ENCODE results near the gene NLGN3.
"Not testable (repeated sequence)": the region's sequence is repeated elsewhere in the genome, so short reads cannot be mapped to it uniquely, and the experiment has no call there.

NLGN3 gene

GRCh38 chrX:71170660-71171059 is 26.0 kb downstream of the NLGN3 start:
- DNase-seq (ENCODE audit: low spot score): no peak

DNA sequence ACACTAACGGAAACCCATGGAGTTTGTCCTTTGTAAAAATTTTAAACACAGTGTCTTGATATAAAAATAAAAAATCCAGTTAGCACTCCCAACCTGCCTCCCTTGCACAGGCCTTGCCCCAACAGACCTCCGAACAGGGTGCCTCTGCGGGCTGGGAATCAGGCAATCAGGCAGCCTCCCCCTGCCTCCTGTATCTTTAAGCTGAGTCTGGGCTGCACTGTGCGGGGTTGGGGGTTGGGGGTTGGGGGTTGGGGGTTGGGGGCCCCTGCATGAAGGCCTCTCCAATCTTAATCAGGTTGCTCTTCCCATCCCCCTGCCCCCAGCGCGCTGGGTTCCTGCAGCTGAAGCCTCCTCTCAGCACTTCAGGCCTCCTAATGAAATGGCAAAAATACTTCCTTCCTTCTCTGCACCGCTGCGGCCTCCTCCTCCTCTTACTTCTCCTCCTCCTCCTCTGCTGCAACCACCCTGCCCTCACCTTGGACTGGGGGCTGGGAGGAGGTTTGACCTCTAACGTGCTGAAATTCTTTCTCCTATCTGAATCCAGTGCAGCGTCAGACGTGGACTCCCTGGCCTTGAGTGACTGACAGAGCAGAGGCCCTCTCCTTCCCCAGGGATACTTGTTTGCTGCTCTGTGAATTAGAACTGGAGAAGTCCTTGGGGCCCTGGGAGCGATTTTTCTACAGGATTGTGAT is 26.6 kb downstream of the NLGN3 start:
- DNase-seq (ENCODE audit: low spot score): no peak

GRCh38 chrX:71173440-71173839 is 28.8 kb downstream of the NLGN3 start:
- DNase-seq (ENCODE audit: low spot score): no peak

GRCh38 chrX:71174795-71175194 is 30.2 kb downstream of the NLGN3 start:
- DNase-seq (ENCODE audit: low spot score): no peak

GRCh38 chrX:71175531-71175930 is 30.9 kb downstream of the NLGN3 start:
- no peak for DNase-seq (ENCODE audit: low spot score)

- no peak for DNase-seq (ENCODE audit: low spot score)
Observed at GRCh38 chrX:71177327-71177726, 32.7 kb downstream of the NLGN3 start.

GRCh38 chrX:71178908-71179307 is 34.3 kb downstream of the NLGN3 start:
- DNase-seq (ENCODE audit: low spot score): peak; percentile 48

- DNase-seq (ENCODE audit: low spot score): not testable (repeated sequence)
Observed at GRCh38 chrX:71180579-71181265, 36.1 kb downstream of the NLGN3 start.

- no peak for DNase-seq (ENCODE audit: low spot score)
Observed at GRCh38 chrX:71181558-71181909, 36.9 kb downstream of the NLGN3 start.

GRCh38 chrX:71181910-71182799 is 37.5 kb downstream of the NLGN3 start:
- DNase-seq (ENCODE audit: low spot score): peak; percentile 78

DNA sequence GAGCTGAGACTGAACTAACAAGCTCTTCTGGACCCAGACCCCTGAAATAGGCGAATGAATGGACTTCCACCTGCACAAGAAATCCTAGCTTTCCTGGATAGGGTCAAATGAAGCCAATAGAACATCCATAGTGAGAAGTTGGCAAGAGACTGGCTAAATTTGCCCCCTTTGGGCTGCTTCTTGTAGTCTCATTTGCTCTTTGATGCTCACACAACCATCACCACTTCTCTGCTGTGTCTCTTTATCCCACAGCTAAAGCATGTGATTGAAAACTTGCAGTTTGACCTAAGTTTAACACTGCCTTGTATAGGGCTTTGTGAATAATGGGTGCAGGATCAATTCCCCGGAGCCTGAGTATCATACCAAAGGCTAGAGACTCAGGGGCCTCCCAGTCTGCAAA is 38.2 kb downstream of the NLGN3 start:
- DNase-seq (ENCODE audit: low spot score): no peak

GRCh38 chrX:71183341-71183740 is 38.7 kb downstream of the NLGN3 start:
- no peak for DNase-seq (ENCODE audit: low spot score)

DNA sequence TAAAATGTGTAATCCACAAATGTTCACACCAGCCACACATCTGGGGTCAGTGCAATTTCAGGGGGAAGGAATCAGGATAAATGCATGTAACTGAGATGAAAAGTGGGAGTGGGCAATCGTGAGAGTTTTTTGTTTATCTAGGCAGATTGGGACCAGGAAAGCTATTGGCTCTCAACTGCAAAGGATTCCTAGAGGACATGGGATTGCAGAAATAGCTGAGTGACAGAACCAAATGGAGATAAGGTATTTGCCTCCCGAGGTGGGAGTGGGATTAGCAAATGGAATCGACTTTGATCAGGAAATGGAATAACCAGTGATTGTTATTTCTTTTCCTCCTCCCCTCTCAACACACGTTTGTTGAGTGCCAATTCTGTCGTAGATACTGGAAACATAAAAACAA is 39.5 kb downstream of the NLGN3 start:
- no peak for DNase-seq (ENCODE audit: low spot score)

DNA sequence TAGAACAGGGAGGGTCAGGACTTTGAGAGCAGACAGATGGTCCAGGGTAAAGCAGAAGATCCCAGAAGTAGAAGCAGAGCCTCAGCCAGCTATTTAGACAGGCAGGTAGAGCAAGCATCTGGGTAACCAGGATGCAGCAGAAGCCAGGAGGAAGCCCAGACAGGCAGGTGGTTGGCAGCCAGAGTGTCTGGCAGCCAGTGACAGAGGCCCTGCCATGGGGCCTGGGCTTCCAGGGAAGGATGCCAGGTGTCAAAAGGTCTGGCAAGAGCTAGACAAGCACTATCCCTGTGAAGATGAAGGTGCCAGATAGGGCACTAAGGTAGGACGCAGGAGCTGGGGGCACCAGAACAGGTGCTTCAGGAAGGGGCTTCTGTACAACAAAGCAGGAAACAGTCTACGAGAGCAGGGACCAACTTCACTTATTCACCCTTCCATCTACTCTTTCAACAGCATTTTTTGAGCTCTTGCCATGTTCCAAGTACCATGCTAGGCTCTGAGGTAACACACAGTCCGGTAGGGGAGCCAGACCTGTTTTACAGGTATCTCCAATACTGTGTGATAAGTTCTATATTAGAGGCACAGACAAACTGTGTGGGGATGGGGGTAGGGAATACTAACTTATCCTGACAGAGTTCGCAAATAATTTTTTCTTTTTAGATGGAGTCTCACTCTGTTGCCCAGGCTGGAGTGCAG is 40.3 kb downstream of the NLGN3 start:
- DNase-seq (ENCODE audit: low spot score): no peak

DNA sequence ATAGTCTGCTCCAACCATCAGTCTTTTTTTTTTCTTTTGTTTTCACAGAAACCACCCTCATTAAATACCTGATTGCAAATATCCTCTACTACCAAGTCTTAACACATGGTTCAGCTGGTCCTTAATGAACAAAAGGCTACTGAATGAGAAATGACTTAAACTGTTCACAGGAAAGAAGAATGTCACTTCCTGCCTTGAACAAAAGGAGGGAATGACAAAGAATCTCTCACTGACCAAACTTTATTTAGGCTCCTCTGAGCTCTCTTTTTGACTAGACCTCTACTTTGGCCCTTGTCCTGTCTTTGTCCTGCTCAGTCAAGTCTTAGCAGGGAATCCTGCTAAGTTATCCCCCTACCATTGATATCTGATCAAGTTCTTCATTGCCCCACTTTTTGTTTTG is 46.6 kb downstream of the NLGN3 start:
- DNase-seq (ENCODE audit: low spot score): no peak

DNA sequence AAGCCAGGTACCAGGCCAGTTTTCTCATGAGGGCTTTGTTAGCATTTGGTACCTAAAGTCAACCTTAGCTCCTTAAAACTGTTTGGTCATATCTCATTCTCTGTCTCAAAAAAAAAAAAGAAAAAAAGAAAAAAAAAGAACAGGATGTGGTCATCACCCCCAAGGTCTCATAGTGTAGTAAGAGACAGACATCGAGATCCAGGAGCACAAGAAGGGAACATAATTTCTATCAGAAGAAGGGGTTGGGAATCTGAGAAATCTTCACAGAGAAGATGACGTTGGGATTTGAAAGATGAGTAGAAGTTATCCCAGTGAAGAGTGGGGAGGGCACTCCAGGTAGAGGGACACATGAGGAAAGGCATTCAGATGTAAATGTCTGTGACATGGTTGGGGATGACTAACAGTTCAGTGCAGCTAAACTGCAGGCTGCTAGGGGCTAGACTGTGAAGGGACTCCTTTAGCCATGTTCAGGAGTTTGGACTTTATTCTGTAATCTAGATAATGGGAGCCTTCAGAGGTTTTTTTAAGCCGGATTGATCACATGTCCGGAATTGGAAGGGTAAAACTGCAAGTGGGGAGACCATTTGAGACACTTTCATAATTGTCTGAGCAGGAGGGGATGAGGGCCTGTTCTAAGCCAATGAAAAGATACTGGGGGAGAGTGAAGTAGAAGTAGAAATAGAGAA is 51.5 kb downstream of the NLGN3 start:
- DNase-seq (ENCODE audit: low spot score): no peak

DNA sequence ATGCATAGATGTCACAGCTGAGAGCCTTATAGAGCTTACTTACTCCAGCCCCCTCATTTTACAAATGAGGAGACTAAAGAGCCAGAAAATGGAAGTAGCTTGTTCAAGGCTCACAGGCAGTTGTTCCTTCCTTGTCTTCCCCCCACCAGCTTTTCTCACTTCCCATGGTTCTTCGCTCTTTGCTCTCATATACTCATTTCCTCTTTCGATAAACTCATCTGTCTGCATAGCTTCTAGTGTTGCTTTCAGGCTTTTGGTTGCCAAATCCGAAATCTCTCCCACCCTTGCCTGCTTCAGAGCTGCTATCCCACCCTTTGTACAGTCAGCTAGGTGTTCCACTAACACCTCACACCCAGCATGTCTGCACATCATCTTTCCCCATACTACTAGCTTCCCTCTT is 53.4 kb downstream of the NLGN3 start:
- no peak for DNase-seq (ENCODE audit: low spot score)

GRCh38 chrX:71199252-71200008 is 54.8 kb downstream of the NLGN3 start:
- no peak for DNase-seq (ENCODE audit: low spot score)

GRCh38 chrX:71210816-71211215 is 66.2 kb downstream of the NLGN3 start:
- no peak for DNase-seq (ENCODE audit: low spot score)

DNA sequence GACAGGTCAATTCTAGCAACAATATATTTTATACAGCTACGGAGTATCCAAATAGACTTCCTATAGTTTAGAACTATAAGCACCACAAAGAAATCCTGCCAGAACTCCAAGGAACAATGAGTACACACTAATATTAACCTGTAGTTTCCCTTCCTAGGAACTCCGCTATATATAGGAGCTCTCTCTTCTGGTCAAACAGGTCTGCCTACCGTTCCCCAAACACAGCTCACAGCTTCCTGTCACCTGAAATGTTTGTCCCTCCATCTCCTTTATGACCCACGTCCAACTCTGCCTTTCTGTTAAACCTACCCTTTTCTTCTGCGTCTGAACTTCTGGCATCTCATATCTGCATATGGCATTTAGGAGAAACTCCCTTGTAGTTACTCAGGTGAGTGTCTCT is 67.9 kb downstream of the NLGN3 start:
- DNase-seq (ENCODE audit: low spot score): no peak

DNA sequence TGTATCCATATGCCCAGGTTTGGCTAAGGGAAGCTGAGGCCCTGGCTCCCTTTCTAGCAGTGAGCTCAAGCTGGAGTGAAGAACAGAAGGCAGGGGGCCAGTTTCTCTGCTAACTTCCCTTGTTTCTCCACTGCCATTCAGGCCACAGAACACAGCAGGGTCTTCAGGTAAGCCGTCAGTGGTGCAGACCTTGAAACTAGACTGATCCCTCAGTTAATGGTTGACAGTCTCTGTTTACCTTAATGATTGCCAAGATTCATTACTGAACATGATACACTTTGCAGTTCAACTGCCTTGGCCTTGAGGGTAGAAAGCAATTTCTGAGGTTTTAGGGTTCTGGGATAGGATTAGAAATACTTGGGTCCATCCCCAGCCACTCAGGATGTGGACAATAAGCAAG is 69.5 kb downstream of the NLGN3 start:
- no peak for DNase-seq (ENCODE audit: low spot score)

All from HuH-7 (cell line).